Colonic mucosa (tissue), 4 donors: ENCODE data around the gene GBP7. TPM values are rescaled to one million over a fixed set of nuclear protein-coding genes. Genes with fewer than 3 reads are reported as not detected.

Experiments
- DNase-seq: peaks from one replicate; pipeline ENCODE4 v3.0.0-alpha.2; 2020
- H3K27ac ChIP-seq: fragments of 200-600 bp; one replicate; pipeline ENCODE4 v1.8.0; 2021
- H3K27me3 ChIP-seq: fragments of 200-600 bp; one replicate; pipeline ENCODE4 v1.8.0; 2021
- H3K36me3 ChIP-seq: fragments of 200-600 bp; one replicate; pipeline ENCODE4 v1.8.0; 2021
- H3K4me1 ChIP-seq: fragments of 200-600 bp; one replicate; pipeline ENCODE4 v1.8.0; 2021; ENCODE audit warnings: mild to moderate bottlenecking
- H3K4me3 ChIP-seq: fragments of 200-600 bp; one replicate; pipeline ENCODE4 v1.8.0; 2021
- H3K9ac ChIP-seq, 2 donors: one replicate each; pipeline ENCODE4 v1.7.0; 2013; ENCODE audit warnings: control low read depth in 2 of 2, low read depth in 2 of 2, low read length in 2 of 2
- H3K9me3 ChIP-seq: fragments of 200-600 bp; one replicate; pipeline ENCODE4 v1.8.0; 2021
- intact Hi-C: fragments of 100-400 bp; cut with DNase I; formaldehyde crosslinking; loops from one replicate; pipeline ENCODE4 v1.14.1; 2022
- total RNA-seq, 2 donors: library from RNA; stranded (reverse); fragmentation: NEBNext Ultra II Directional in 1 of 2; extraction: Animal tissue kit (Norgen Biotek cat#: 25700) in 1 of 2; gene quantifications; one replicate each; pipeline ENCODE4 v1.2.1, GENCODE V29; 2021
- TF ChIP-seq, protein P1 (sequence below): fragments of 200-600 bp; IDR thresholded peaks from one replicate; pipeline ENCODE4 v1.8.0; 2022; ENCODE audit warnings: antibody characterized with exemption, mild to moderate bottlenecking
- donor health status: healthy.
- donor health status: DM: no; HTN: no; CAD: no.
- donor health status: DM: no; HTN: no; CAD: no.

Gene GBP7
- total RNA-seq, 2 donors from 2014 or later, result not detected

- H3K9ac ChIP-seq, result no peak overlapping the region
- H3K4me3 ChIP-seq, result no peak overlapping the region
- intact Hi-C loops, result no loop called here
- no peaks in the 10 kb centered on the region for H3K4me1 ChIP-seq
- TF ChIP-seq, protein P1, sequence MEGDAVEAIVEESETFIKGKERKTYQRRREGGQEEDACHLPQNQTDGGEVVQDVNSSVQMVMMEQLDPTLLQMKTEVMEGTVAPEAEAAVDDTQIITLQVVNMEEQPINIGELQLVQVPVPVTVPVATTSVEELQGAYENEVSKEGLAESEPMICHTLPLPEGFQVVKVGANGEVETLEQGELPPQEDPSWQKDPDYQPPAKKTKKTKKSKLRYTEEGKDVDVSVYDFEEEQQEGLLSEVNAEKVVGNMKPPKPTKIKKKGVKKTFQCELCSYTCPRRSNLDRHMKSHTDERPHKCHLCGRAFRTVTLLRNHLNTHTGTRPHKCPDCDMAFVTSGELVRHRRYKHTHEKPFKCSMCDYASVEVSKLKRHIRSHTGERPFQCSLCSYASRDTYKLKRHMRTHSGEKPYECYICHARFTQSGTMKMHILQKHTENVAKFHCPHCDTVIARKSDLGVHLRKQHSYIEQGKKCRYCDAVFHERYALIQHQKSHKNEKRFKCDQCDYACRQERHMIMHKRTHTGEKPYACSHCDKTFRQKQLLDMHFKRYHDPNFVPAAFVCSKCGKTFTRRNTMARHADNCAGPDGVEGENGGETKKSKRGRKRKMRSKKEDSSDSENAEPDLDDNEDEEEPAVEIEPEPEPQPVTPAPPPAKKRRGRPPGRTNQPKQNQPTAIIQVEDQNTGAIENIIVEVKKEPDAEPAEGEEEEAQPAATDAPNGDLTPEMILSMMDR, result no peak
- H3K27me3 ChIP-seq, result no peaks in the 10 kb centered on the region
- H3K27ac ChIP-seq, result no peak overlapping the region
- no peaks in the 10 kb centered on the region for H3K9me3 ChIP-seq
- H3K36me3 ChIP-seq, result peaks cover 7% of the 10 kb centered on the region
- DNase-seq, result no peak
These were observed 71.1 kb downstream of the GBP7 start for GRCh38 chr1:89104687-89105086.

GRCh38 chr1:89104147-89104546, 71.7 kb downstream of the GBP7 start:
- Histone ChIP-seq H3K27me3 (no peaks in the 10 kb centered on the region), H3K9me3 (no peaks in the 10 kb centered on the region), H3K27ac (no peak overlapping the region), H3K4me1 (no peaks in the 10 kb centered on the region), H3K4me3 (no peak overlapping the region), H3K36me3 (peaks cover 2% of the 10 kb centered on the region), H3K9ac (no peak overlapping the region)
- TF ChIP-seq, protein P1, result no peak
- no peak for DNase-seq
- intact Hi-C loops, result no loop called here

DNA sequence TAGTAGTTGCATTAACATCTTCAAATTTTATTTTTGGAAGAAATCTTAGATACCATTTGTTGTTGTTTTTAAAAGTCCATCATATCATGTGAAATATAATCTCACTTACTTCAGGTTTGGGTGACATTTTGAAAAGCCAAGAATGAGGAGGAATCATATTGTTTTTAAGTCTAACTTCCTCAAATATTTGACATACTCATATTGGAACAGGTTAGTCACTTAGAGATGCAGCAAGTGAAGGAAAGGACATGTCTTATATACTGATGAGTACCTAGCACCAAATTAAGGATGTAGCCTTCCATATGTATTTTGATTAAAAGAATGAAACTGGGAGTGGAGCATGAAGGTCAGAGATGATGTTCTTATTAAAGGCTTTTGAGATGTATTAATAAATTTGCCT, 73.8 kb downstream of the GBP7 start:
- no peaks in the 10 kb centered on the region for H3K36me3 ChIP-seq
- H3K27me3 ChIP-seq, result no peaks in the 10 kb centered on the region
- H3K27ac ChIP-seq, result no peak overlapping the region
- TF ChIP-seq, protein P1, result no peak
- H3K9ac ChIP-seq, result no peak overlapping the region
- no peaks in the 10 kb centered on the region for H3K9me3 ChIP-seq
- H3K4me3 ChIP-seq, result no peak overlapping the region
- no peaks in the 10 kb centered on the region for H3K4me1 ChIP-seq
- DNase-seq, result no peak
- intact Hi-C loops, result no loop called here

- no peak for DNase-seq
- H3K4me1 ChIP-seq, result no peaks in the 10 kb centered on the region
- TF ChIP-seq, protein P1, result no peak
These were observed 75.4 kb downstream of the GBP7 start for GRCh38 chr1:89100412-89100811.

GRCh38 chr1:89098857-89099256, 76.9 kb downstream of the GBP7 start:
- no peak overlapping the region for H3K27ac ChIP-seq
- H3K9me3 ChIP-seq, result no peaks in the 10 kb centered on the region
- no peaks in the 10 kb centered on the region for H3K4me1 ChIP-seq
- TF ChIP-seq, protein P1, result no peak
- H3K36me3 ChIP-seq, result no peaks in the 10 kb centered on the region
- H3K9ac ChIP-seq, result no peak overlapping the region
- intact Hi-C loops, result no loop called here
- no peaks in the 10 kb centered on the region for H3K27me3 ChIP-seq
- H3K4me3 ChIP-seq, result no peak overlapping the region
- DNase-seq, result no peak

More at GRCh38 chr1:89100412-89100811, 75.4 kb downstream of the GBP7 start:
- intact Hi-C loops, result no loop called here
- Histone ChIP-seq H3K27ac (no peak overlapping the region), H3K36me3 (no peaks in the 10 kb centered on the region), H3K27me3 (no peaks in the 10 kb centered on the region), H3K9me3 (no peaks in the 10 kb centered on the region), H3K9ac (no peak overlapping the region), H3K4me3 (no peak overlapping the region)

- H3K36me3 ChIP-seq, result no peaks in the 10 kb centered on the region
- TF ChIP-seq, protein P1, result no peak
- H3K27ac ChIP-seq, result no peak overlapping the region
- intact Hi-C loops, result no loop called here
- no peak for DNase-seq
- no peaks in the 10 kb centered on the region for H3K9me3 ChIP-seq
- H3K27me3 ChIP-seq, result no peaks in the 10 kb centered on the region
- no peak overlapping the region for H3K4me3 ChIP-seq
- no peak overlapping the region for H3K9ac ChIP-seq
- no peaks in the 10 kb centered on the region for H3K4me1 ChIP-seq
These were observed 80.1 kb downstream of the GBP7 start for GRCh38 chr1:89095737-89096136.
